Measurements from ENCODE around the gene GNG11. TPM values are rescaled to one million over a fixed set of nuclear protein-coding genes. Genes with fewer than 3 reads are reported as not detected.

The GNG11 gene
- polyA plus RNA-seq, 2 of the 4 experiments (the other 2 are of a cell fraction) = 31.1 to 33.4 TPM

GRCh38 chr7:93941945-93942344 is 20.4 kb downstream of the GNG11 start:
- TF ChIP-seq POLR2A (IDR thresholded peaks at IDR 0.05; ENCODE audit: low read length) (no peak), MYC (IDR thresholded peaks at IDR 0.05; ENCODE audit: borderline replicate concordance, low read length) (no peak), FOXS1 (CRISPR knock-in tag; IDR thresholded peaks at IDR 0.05) (no peak), RFX5 (IDR thresholded peaks at IDR 0.05) (no peak), ZNF302 (CRISPR knock-in tag; IDR thresholded peaks at IDR 0.05) (no peak), FOSB (CRISPR knock-in tag; IDR thresholded peaks at IDR 0.05) (no peak), HDAC2 (IDR thresholded peaks at IDR 0.05) (no peak), ZSCAN20 (CRISPR knock-in tag; IDR thresholded peaks at IDR 0.05) (no peak), EHF (CRISPR knock-in tag; IDR thresholded peaks at IDR 0.05) (no peak), CTCF (IDR thresholded peaks at IDR 0.05) (no peak), RCOR1 (IDR thresholded peaks at IDR 0.05; ENCODE audit: low read depth, low read length) (no peak), HOXB13 (CRISPR knock-in tag; IDR thresholded peaks at IDR 0.05; ENCODE audit: low read depth) (no peak), CEBPB (IDR thresholded peaks at IDR 0.05) (no peak), CHD4 (IDR thresholded peaks at IDR 0.05; ENCODE audit: borderline replicate concordance) (no peak), MAX (IDR thresholded peaks at IDR 0.05) (no peak)
- Histone ChIP-seq H3K9me3 (no peaks in the 10 kb centered on the region), H3K4me1 (no peaks in the 10 kb centered on the region), H3K4me2 (no peak overlapping the region), H3K27ac (no peak overlapping the region), H3K4me3 (no peak overlapping the region)
- ATAC-seq (no peak), DNase-seq (ENCODE audit: low read depth in 1 of 2, low spot score in 1 of 2) (no peak), FAIRE-seq (no peak)
- ChIA-PET POLR2A (no interaction called here), CTCF (no interaction called here)
- 89% methylated on average over 2 of the region's 2 CpGs for WGBS (ENCODE audit: missing lambda C conversion rate)

- Histone ChIP-seq H3K27ac (no peak overlapping the region), H3K4me2 (no peak overlapping the region), H3K4me3 (no peak overlapping the region), H3K4me1 (peaks cover 4% of the 10 kb centered on the region; the same call in 2 of the 3 replicates), H3K9me3 (no peaks in the 10 kb centered on the region)
- no peak for TF ChIP-seq FOSL2 (IDR thresholded peaks at IDR 0.05)
- no peak for TF ChIP-seq FOSL2 (CRISPR knock-in tag; IDR thresholded peaks at IDR 0.05)
- TF ChIP-seq RFX5 (IDR thresholded peaks at IDR 0.05) = no peak
- no peak for TF ChIP-seq CHD4 (IDR thresholded peaks at IDR 0.05; ENCODE audit: borderline replicate concordance)
- TF ChIP-seq E2F6 (IDR thresholded peaks at IDR 0.05; ENCODE audit: borderline replicate concordance, low read depth) = no peak
- no peak for TF ChIP-seq ZC3H11A (IDR thresholded peaks at IDR 0.05)
- no peak for TF ChIP-seq JUN (IDR thresholded peaks at IDR 0.05)
- no peak for TF ChIP-seq KDM1A (IDR thresholded peaks at IDR 0.05; ENCODE audit: low read depth)
- no peak for TF ChIP-seq FOSB (CRISPR knock-in tag; IDR thresholded peaks at IDR 0.05)
- no peak for TF ChIP-seq HMGXB4 (CRISPR knock-in tag; IDR thresholded peaks at IDR 0.05; ENCODE audit: borderline replicate concordance)
- no peak for TF ChIP-seq RNF2 (IDR thresholded peaks at IDR 0.05; ENCODE audit: borderline replicate concordance, low read depth)
- no peak for TF ChIP-seq KDM5A (IDR thresholded peaks at IDR 0.05)
- no peak for TF ChIP-seq CHD2 (IDR thresholded peaks at IDR 0.05; ENCODE audit: low read length, partially characterized antibody)
- TF ChIP-seq NPAS2 (CRISPR knock-in tag; IDR thresholded peaks at IDR 0.05; ENCODE audit: borderline replicate concordance) = no peak
- no peak for TF ChIP-seq ELK1 (IDR thresholded peaks at IDR 0.05; ENCODE audit: low read depth, low read length)
- TF ChIP-seq EHF (CRISPR knock-in tag; IDR thresholded peaks at IDR 0.05) = no peak
- TF ChIP-seq CBX8 (IDR thresholded peaks at IDR 0.05) = no peak
- TF ChIP-seq RARB (CRISPR knock-in tag; IDR thresholded peaks at IDR 0.05) = no peak
- no peak for TF ChIP-seq BHLHE40 (IDR thresholded peaks at IDR 0.05; ENCODE audit: low read depth, low read length)
- WGBS (ENCODE audit: missing lambda C conversion rate) = 67% methylated on average over 4 of the region's 4 CpGs
- FAIRE-seq (no peak), ATAC-seq (no peak), DNase-seq (ENCODE audit: low read depth in 1 of 2, low spot score in 1 of 2) (no peak)
- ChIA-PET CTCF (no interaction called here), POLR2A (no interaction called here)
These were observed 22.4 kb downstream of the GNG11 start for GRCh38 chr7:93943816-93944540.

Measured in A549 (cell line).